ENCODE data around the gene STIL.

- TF ChIP-seq CTCF (IDR thresholded peaks at IDR 0.05; ENCODE audit: poor library complexity) (no peak), EZH2 (IDR thresholded peaks at IDR 0.05; ENCODE audit: borderline replicate concordance) (no peak), EZH2phosphoT487 (IDR thresholded peaks at IDR 0.05; ENCODE audit: low read depth, severe bottlenecking, unreplicated experiment) (no peak)
Measured at GRCh38 chr1:47280142-47280541, 33.8 kb downstream of the STIL start.

Data from hepatocyte (in vitro differentiated cells).